CD4-positive, CD25-positive, alpha-beta regulatory T cell (primary cell): ENCODE results near the gene ST3GAL3. TPM values are rescaled to one million over a fixed set of nuclear protein-coding genes. Genes with fewer than 3 reads are reported as not detected.
"Not testable (repeated sequence)": the region's sequence is repeated elsewhere in the genome, so short reads cannot be mapped to it uniquely, and the experiment has no call there.

Experiments
- ATAC-seq, 2 donors: fragments of 150-1000 bp; cut with Tn5 transposase; one replicate each; pipeline ENCODE4 v1.10.0; 2021; ENCODE audit warnings: low read depth in 2 of 2, moderate number of reproducible peaks in 2 of 2, moderate library complexity in 1 of 2
- DNase-seq, 3 donors: peaks; one replicate each; pipeline versions ENCODE4 v3.0.0 to v3.0.0-alpha.2; 2012 to 2022; ENCODE audit warnings: mixed read lengths in 1 of 3
- H3K27ac ChIP-seq: one replicate; pipeline ENCODE4 v1.7.0; 2013; ENCODE audit warnings: mild to moderate bottlenecking, low read length; ENCODE audit not compliant: insufficient read depth, poor library complexity, severe bottlenecking
- H3K27me3 ChIP-seq: one replicate; pipeline ENCODE4 v1.7.0; 2013; ENCODE audit warnings: low read length; ENCODE audit not compliant: control insufficient read depth, insufficient read depth
- H3K36me3 ChIP-seq: one replicate; pipeline ENCODE4 v1.7.0; 2013; ENCODE audit warnings: mild to moderate bottlenecking, low read length, moderate library complexity; ENCODE audit not compliant: control insufficient read depth, insufficient read depth
- H3K4me1 ChIP-seq: 2 replicates; pipeline ENCODE4 v1.7.0; 2013; ENCODE audit warnings: mild to moderate bottlenecking, low read length; ENCODE audit not compliant: insufficient read depth, control insufficient read depth, poor library complexity, severe bottlenecking
- H3K4me3 ChIP-seq: one replicate; pipeline ENCODE4 v1.7.0; 2013; ENCODE audit warnings: low read depth, mild to moderate bottlenecking, low read length, moderate library complexity
- H3K9me3 ChIP-seq, 2 experiments: 1 replicate in 1 of 2; 2 replicates in 1 of 2; pipeline ENCODE4 v1.7.0; 2013; ENCODE audit warnings: low read length in 2 of 2, mild to moderate bottlenecking in 1 of 2, moderate library complexity in 1 of 2; ENCODE audit not compliant: control insufficient read depth in 2 of 2
- H3K27ac Mint-ChIP-seq, 3 donors: one replicate each; pipeline ENCODE4 v1.8.0; 2020 to 2022; ENCODE audit warnings: mild to moderate bottlenecking in 3 of 3, mixed read lengths in 3 of 3, moderate library complexity in 2 of 3
- H3K27me3 Mint-ChIP-seq: one replicate; pipeline ENCODE4 v1.8.0; 2022; ENCODE audit warnings: mild to moderate bottlenecking, mixed read lengths
- H3K36me3 Mint-ChIP-seq: one replicate; pipeline ENCODE4 v1.8.0; 2020; ENCODE audit warnings: mixed read lengths
- H3K4me1 Mint-ChIP-seq, 4 donors: one replicate each; pipeline ENCODE4 v1.8.0; 2020 to 2022; ENCODE audit warnings: mixed read lengths in 4 of 4, mild to moderate bottlenecking in 1 of 4
- H3K4me3 Mint-ChIP-seq, 4 donors: one replicate each; pipeline ENCODE4 v1.8.0; 2020 to 2022; ENCODE audit warnings: mild to moderate bottlenecking in 4 of 4, mixed read lengths in 4 of 4, moderate library complexity in 3 of 4
- H3K9me3 Mint-ChIP-seq, 7 donors: one replicate each; pipeline ENCODE4 v1.8.0; 2020 to 2022; ENCODE audit warnings: mixed read lengths in 7 of 7, mild to moderate bottlenecking in 3 of 7, moderate library complexity in 2 of 7
- polyA plus RNA-seq, 4 donors: library from polyadenylated mRNA; unstranded; fragments of 300-500 nt; fragmentation: Illumina TruSeq; gene quantifications; one replicate each; pipeline ENCODE4 v1.2.3, GENCODE V29; 2021
- total RNA-seq: library from RNA; stranded (reverse); gene quantifications from one replicate; pipeline ENCODE4 v1.2.3, GENCODE V29; 2022

ST3GAL3 gene
- total and polyA plus RNA-seq, 5 donors from 2014 or later, result 5.7 to 25.0 (median 8.5) TPM

- peaks cover 4% of the 10 kb centered on the region for H3K36me3 Mint-ChIP-seq
- Histone ChIP-seq H3K36me3 (no peaks in the 10 kb centered on the region), H3K4me1 (no peaks in the 10 kb centered on the region), H3K27me3 (no peaks in the 10 kb centered on the region), H3K9me3 (no peaks in the 10 kb centered on the region), H3K4me3 (no peak overlapping the region), H3K27ac (no peak overlapping the region)
- no peaks in the 10 kb centered on the region for H3K27me3 Mint-ChIP-seq
- peaks cover 5 to 20% (median 5%) of the 10 kb centered on the region in 4 donors for H3K4me1 Mint-ChIP-seq
- no peak overlapping the region for H3K4me3 Mint-ChIP-seq
- no peak overlapping the region for H3K27ac Mint-ChIP-seq
- ATAC-seq (no peak), DNase-seq (no peak)
- H3K9me3 Mint-ChIP-seq, result peaks cover 0 to 1% (median 0%) of the 10 kb centered on the region in 7 donors
Observed at GRCh38 chr1:43719063-43719462, 11.7 kb downstream of the ST3GAL3 start.

GRCh38 chr1:43719670-43720419 is 12.5 kb downstream of the ST3GAL3 start:
- H3K27ac Mint-ChIP-seq, result peak overlapping the region in 1 of 3 donors; percentile 76
- H3K9me3 ChIP-seq, H3K27me3 Mint-ChIP-seq, H3K4me3 Mint-ChIP-seq, H3K4me1 ChIP-seq, DNase-seq, H3K9me3 Mint-ChIP-seq, H3K36me3 ChIP-seq, H3K36me3 Mint-ChIP-seq, H3K4me3 ChIP-seq, H3K27me3 ChIP-seq, ATAC-seq, H3K27ac ChIP-seq: not testable (repeated sequence)
- H3K4me1 Mint-ChIP-seq, result peaks cover under 1 to 19% (median 4%) of the 10 kb centered on the region in 4 donors

GRCh38 chr1:43722810-43723209 is 15.5 kb downstream of the ST3GAL3 start:
- H3K27me3 ChIP-seq, result no peaks in the 10 kb centered on the region
- ATAC-seq, result no peak
- peaks cover 0 to 1% (median 0%) of the 10 kb centered on the region in 7 donors for H3K9me3 Mint-ChIP-seq

GRCh38 chr1:43729816-43730463 is 22.6 kb downstream of the ST3GAL3 start:
- H3K4me1 ChIP-seq, result no peaks in the 10 kb centered on the region
- H3K9me3 Mint-ChIP-seq, result no peaks in the 10 kb centered on the region
- H3K36me3 Mint-ChIP-seq, result peaks cover 8% of the 10 kb centered on the region
- no peaks in the 10 kb centered on the region for H3K27me3 Mint-ChIP-seq
- no peak overlapping the region for H3K4me3 Mint-ChIP-seq
- no peak for ATAC-seq
- H3K36me3 ChIP-seq, result no peaks in the 10 kb centered on the region
- no peaks in the 10 kb centered on the region for H3K9me3 ChIP-seq
- H3K27me3 ChIP-seq, result no peaks in the 10 kb centered on the region
- H3K4me1 Mint-ChIP-seq, result peaks cover 5 to 17% (median 9%) of the 10 kb centered on the region in 4 donors
- no peak for DNase-seq
- peak overlapping the region in 2 of 3 donors; percentile 7 to 16 for H3K27ac Mint-ChIP-seq
- no peak overlapping the region for H3K27ac ChIP-seq
- no peak overlapping the region for H3K4me3 ChIP-seq

More at GRCh38 chr1:43722810-43723209, 15.5 kb downstream of the ST3GAL3 start:
- no peaks in the 10 kb centered on the region for H3K36me3 ChIP-seq
- Mint-ChIP-seq H3K4me1 (peaks cover 0 to 16% (median 5%) of the 10 kb centered on the region in 4 donors), H3K4me3 (no peak overlapping the region), H3K27me3 (no peaks in the 10 kb centered on the region), H3K27ac (no peak overlapping the region), H3K36me3 (peaks cover 8% of the 10 kb centered on the region)
- H3K9me3 ChIP-seq, result no peaks in the 10 kb centered on the region
- no peak overlapping the region for H3K4me3 ChIP-seq
- DNase-seq, result no peak
- no peaks in the 10 kb centered on the region for H3K4me1 ChIP-seq
- no peak overlapping the region for H3K27ac ChIP-seq

- H3K4me1 Mint-ChIP-seq, result peaks cover 5 to 16% (median 8%) of the 10 kb centered on the region in 4 donors
- Histone ChIP-seq H3K4me1 (no peaks in the 10 kb centered on the region), H3K27me3 (no peaks in the 10 kb centered on the region), H3K4me3 (no peak overlapping the region), H3K9me3 (no peaks in the 10 kb centered on the region), H3K27ac (no peak overlapping the region), H3K36me3 (peaks cover 11% of the 10 kb centered on the region)
- ATAC-seq, result no peak
- H3K27ac Mint-ChIP-seq, result peak overlapping the region in 2 of 3 donors; percentile 76 to 84
- H3K27me3 Mint-ChIP-seq, result no peaks in the 10 kb centered on the region
- H3K4me3 Mint-ChIP-seq, result no peak overlapping the region
- H3K36me3 Mint-ChIP-seq, result peaks cover 26% of the 10 kb centered on the region
- H3K9me3 Mint-ChIP-seq, result no peaks in the 10 kb centered on the region
- no peak for DNase-seq
Observed at GRCh38 chr1:43731867-43732531, 24.7 kb downstream of the ST3GAL3 start.

- no peak overlapping the region for H3K4me3 ChIP-seq
- no peak overlapping the region for H3K4me3 Mint-ChIP-seq
- H3K9me3 Mint-ChIP-seq, result no peaks in the 10 kb centered on the region
- no peaks in the 10 kb centered on the region for H3K9me3 ChIP-seq
- H3K4me1 ChIP-seq, result no peaks in the 10 kb centered on the region
- peaks cover 0 to 5% (median 2%) of the 10 kb centered on the region in 4 donors for H3K4me1 Mint-ChIP-seq
- peak overlapping the region in 1 of 3 donors; percentile 26 for H3K27ac Mint-ChIP-seq
- no peaks in the 10 kb centered on the region for H3K27me3 ChIP-seq
- no peak for DNase-seq
- H3K27ac ChIP-seq, result no peak overlapping the region
- no peak for ATAC-seq
- H3K27me3 Mint-ChIP-seq, result no peaks in the 10 kb centered on the region
- peaks cover 23% of the 10 kb centered on the region for H3K36me3 Mint-ChIP-seq
- H3K36me3 ChIP-seq, result peaks cover 18% of the 10 kb centered on the region
Observed at GRCh38 chr1:43736819-43737218, 29.5 kb downstream of the ST3GAL3 start.

GRCh38 chr1:43742026-43742425 is 34.7 kb downstream of the ST3GAL3 start:
- no peak for DNase-seq

More at GRCh38 chr1:43742026-43742425, 34.7 kb downstream of the ST3GAL3 start:
- Mint-ChIP-seq H3K9me3 (no peaks in the 10 kb centered on the region), H3K27ac (no peak overlapping the region), H3K27me3 (no peaks in the 10 kb centered on the region), H3K4me3 (no peak overlapping the region), H3K36me3 (peaks cover 23% of the 10 kb centered on the region), H3K4me1 (peaks cover 0 to 5% (median 1%) of the 10 kb centered on the region in 4 donors)
- Histone ChIP-seq H3K4me3 (no peak overlapping the region), H3K27ac (no peak overlapping the region), H3K27me3 (no peaks in the 10 kb centered on the region), H3K9me3 (no peaks in the 10 kb centered on the region), H3K36me3 (peaks cover 7% of the 10 kb centered on the region), H3K4me1 (no peaks in the 10 kb centered on the region)
- no peak for ATAC-seq
